ENCODE data around the gene RIOK1. TPM values are rescaled to one million over a fixed set of nuclear protein-coding genes. Genes with fewer than 3 reads are reported as not detected.

RIOK1 gene
- total RNA-seq, 4 donors from 2014 or later = 13.6 to 22.6 (median 14.3) TPM

DNA sequence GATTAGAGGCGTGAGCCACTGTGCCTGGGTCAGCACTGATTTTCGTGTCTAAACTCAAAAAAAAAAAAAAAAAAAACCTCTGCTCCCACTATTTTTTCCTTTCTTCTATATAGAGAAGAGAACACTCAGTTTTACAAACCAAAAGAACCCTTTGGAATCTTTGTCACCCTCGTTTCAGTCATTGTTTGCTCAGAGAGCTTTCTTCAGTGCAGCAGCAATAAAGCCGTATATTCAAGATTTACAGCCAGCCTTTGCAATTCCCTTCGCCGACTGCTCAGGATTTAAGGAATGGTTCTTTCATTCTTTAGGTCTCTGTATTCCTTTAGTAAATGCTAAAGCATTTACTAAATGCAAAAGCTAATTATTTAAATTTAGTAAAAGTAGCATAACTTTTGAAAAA lies 20.1 kb downstream of the RIOK1 start:
- no peaks in the 10 kb centered on the region for H3K9me3 ChIP-seq
- no peak for ATAC-seq
- in situ Hi-C loops (cut with MboI; ENCODE audit: low sequenced_read_pairs in 4 of 4) (no loop called here), intact Hi-C loops (cut with DNase I; ENCODE audit: low total_unique reads) (no loop called here)
- H3K4me1 ChIP-seq = no peaks in the 10 kb centered on the region
- DNase-seq = no peak
- peaks cover 5 to 94% of the 10 kb centered on the region in 2 donors for H3K36me3 ChIP-seq
- H3K27ac ChIP-seq = no peak overlapping the region
- no peak for TF ChIP-seq POLR2A (IDR thresholded peaks at IDR 0.05)
- H3K27me3 ChIP-seq = no peaks in the 10 kb centered on the region
- no peak overlapping the region for H3K4me3 ChIP-seq

GRCh38 chr6:7410851-7411250 lies 21.2 kb downstream of the RIOK1 start:
- in situ Hi-C loops (cut with MboI; ENCODE audit: low sequenced_read_pairs in 4 of 4) = no loop called here
- intact Hi-C loops (cut with DNase I; ENCODE audit: low total_unique reads) = no loop called here
- Histone ChIP-seq H3K4me3 (no peak overlapping the region), H3K4me1 (no peaks in the 10 kb centered on the region), H3K27ac (no peak overlapping the region), H3K27me3 (no peaks in the 10 kb centered on the region), H3K9me3 (no peaks in the 10 kb centered on the region), H3K36me3 (peaks cover 5 to 94% of the 10 kb centered on the region in 2 donors)
- no peak for TF ChIP-seq POLR2A (IDR thresholded peaks at IDR 0.05)
- TF ChIP-seq CTCF (IDR thresholded peaks at IDR 0.05 in 4 of 5, conservative IDR thresholded peaks at IDR 0.05 in 1 of 5) = no peak
- no peak for ATAC-seq
- DNase-seq = no peak

- in situ Hi-C loops (cut with MboI; ENCODE audit: low sequenced_read_pairs in 4 of 4) = no loop called here
- Histone ChIP-seq H3K36me3 (peaks cover 5 to 94% of the 10 kb centered on the region in 2 donors), H3K4me3 (no peak overlapping the region), H3K27ac (no peak overlapping the region), H3K9me3 (no peaks in the 10 kb centered on the region), H3K27me3 (no peaks in the 10 kb centered on the region), H3K4me1 (no peaks in the 10 kb centered on the region)
- intact Hi-C loops (cut with DNase I; ENCODE audit: low total_unique reads) = no loop called here
- TF ChIP-seq POLR2A (IDR thresholded peaks at IDR 0.05) = no peak
- TF ChIP-seq CTCF (IDR thresholded peaks at IDR 0.05 in 4 of 5, conservative IDR thresholded peaks at IDR 0.05 in 1 of 5) = no peak
- DNase-seq = no peak
- no peak for ATAC-seq
Measured at GRCh38 chr6:7411328-7411727, 21.7 kb downstream of the RIOK1 start.

GRCh38 chr6:7413151-7413823 lies 23.7 kb downstream of the RIOK1 start:
- Histone ChIP-seq H3K9me3 (no peaks in the 10 kb centered on the region), H3K4me1 (no peaks in the 10 kb centered on the region), H3K4me3 (no peak overlapping the region), H3K36me3 (peaks cover 5 to 95% of the 10 kb centered on the region in 2 donors), H3K27ac (no peak overlapping the region), H3K27me3 (no peaks in the 10 kb centered on the region)
- ATAC-seq = no peak
- no peak for DNase-seq
- no peak for TF ChIP-seq CTCF (IDR thresholded peaks at IDR 0.05 in 4 of 5, conservative IDR thresholded peaks at IDR 0.05 in 1 of 5)
- no peak for TF ChIP-seq POLR2A (IDR thresholded peaks at IDR 0.05)
- intact Hi-C loops (cut with DNase I; ENCODE audit: low total_unique reads) = no loop called here
- in situ Hi-C loops (cut with MboI; ENCODE audit: low sequenced_read_pairs in 4 of 4) = no loop called here

GRCh38 chr6:7414811-7415210 lies 25.2 kb downstream of the RIOK1 start:
- no peaks in the 10 kb centered on the region for H3K9me3 ChIP-seq
- in situ Hi-C loops (cut with MboI; ENCODE audit: low sequenced_read_pairs in 4 of 4) = no loop called here
- peaks cover 5 to 85% of the 10 kb centered on the region in 2 donors for H3K36me3 ChIP-seq
- no peak for TF ChIP-seq POLR2A (IDR thresholded peaks at IDR 0.05)
- TF ChIP-seq CTCF (IDR thresholded peaks at IDR 0.05 in 4 of 5, conservative IDR thresholded peaks at IDR 0.05 in 1 of 5) = no peak
- intact Hi-C loops (cut with DNase I; ENCODE audit: low total_unique reads) = no loop called here
- H3K27ac ChIP-seq = no peak overlapping the region
- no peak overlapping the region for H3K4me3 ChIP-seq
- H3K27me3 ChIP-seq = no peaks in the 10 kb centered on the region
- no peaks in the 10 kb centered on the region for H3K4me1 ChIP-seq
- ATAC-seq (no peak), DNase-seq (no peak)
